Measurements from ENCODE around the gene SLC25A48.

The SLC25A48 gene

GRCh38 chr5:135843571-135844337 lies 9.3 kb downstream of the SLC25A48 start:
- no peak overlapping the region for H3K4me3 ChIP-seq (ENCODE audit: low read length, poor library complexity, severe bottlenecking)
- no peak overlapping the region for H3K4me2 ChIP-seq (ENCODE audit: low read depth, low read length, poor library complexity, severe bottlenecking)
- H3K79me2 ChIP-seq (ENCODE audit: insufficient read depth, low read length): no peaks in the 10 kb centered on the region
- TF ChIP-seq EZH2phosphoT487 (IDR thresholded peaks at IDR 0.05; ENCODE audit: borderline replicate concordance): no peak
- TF ChIP-seq CTCF (conservative IDR thresholded peaks at IDR 0.05; ENCODE audit: low read length): no peak
- H3K9ac ChIP-seq (ENCODE audit: low read depth, low read length, poor library complexity, severe bottlenecking): no peak overlapping the region
- no peaks in the 10 kb centered on the region for H3K36me3 ChIP-seq (ENCODE audit: insufficient read depth, low read length)
- H4K20me1 ChIP-seq (ENCODE audit: insufficient read depth, low read length, poor library complexity, severe bottlenecking): no peaks in the 10 kb centered on the region
- no peaks in the 10 kb centered on the region for H3K27me3 ChIP-seq (ENCODE audit: insufficient read depth, low read length, poor library complexity, severe bottlenecking)
- no peaks in the 10 kb centered on the region for H3K9me2 ChIP-seq (replicated peaks; ENCODE audit: low read depth, low read length)
- no peaks in the 10 kb centered on the region for H3F3A ChIP-seq (ENCODE audit: low read depth)
- H3K9me3 ChIP-seq (ENCODE audit: insufficient read depth, low read depth, low read length): no peaks in the 10 kb centered on the region
- no peaks in the 10 kb centered on the region for H3K4me1 ChIP-seq (ENCODE audit: insufficient read depth, low read length, poor library complexity, severe bottlenecking)
- no peak overlapping the region for H2AFZ ChIP-seq (ENCODE audit: low read length)

- TF ChIP-seq CTCF (conservative IDR thresholded peaks at IDR 0.05; ENCODE audit: low read length) (no peak), EZH2phosphoT487 (IDR thresholded peaks at IDR 0.05; ENCODE audit: borderline replicate concordance) (no peak)
- Histone ChIP-seq H3K4me3 (ENCODE audit: low read length, poor library complexity, severe bottlenecking) (no peak overlapping the region), H3K9me2 (replicated peaks; ENCODE audit: low read depth, low read length) (no peaks in the 10 kb centered on the region), H3F3A (ENCODE audit: low read depth) (no peaks in the 10 kb centered on the region), H3K9ac (ENCODE audit: low read depth, low read length, poor library complexity, severe bottlenecking) (no peak overlapping the region), H3K9me3 (ENCODE audit: insufficient read depth, low read depth, low read length) (no peaks in the 10 kb centered on the region), H3K27me3 (ENCODE audit: insufficient read depth, low read length, poor library complexity, severe bottlenecking) (no peaks in the 10 kb centered on the region), H3K4me2 (ENCODE audit: low read depth, low read length, poor library complexity, severe bottlenecking) (no peak overlapping the region), H3K79me2 (ENCODE audit: insufficient read depth, low read length) (no peaks in the 10 kb centered on the region), H3K4me1 (ENCODE audit: insufficient read depth, low read length, poor library complexity, severe bottlenecking) (no peaks in the 10 kb centered on the region), H4K20me1 (ENCODE audit: insufficient read depth, low read length, poor library complexity, severe bottlenecking) (no peaks in the 10 kb centered on the region), H2AFZ (ENCODE audit: low read length) (no peak overlapping the region), H3K36me3 (ENCODE audit: insufficient read depth, low read length) (no peaks in the 10 kb centered on the region)
Measured at GRCh38 chr5:135846311-135846710, 11.8 kb downstream of the SLC25A48 start.

GRCh38 chr5:135847976-135848375 lies 13.5 kb downstream of the SLC25A48 start:
- H3K9me2 ChIP-seq (replicated peaks; ENCODE audit: low read depth, low read length): no peaks in the 10 kb centered on the region
- no peak overlapping the region for H3K4me2 ChIP-seq (ENCODE audit: low read depth, low read length, poor library complexity, severe bottlenecking)
- H3K4me3 ChIP-seq (ENCODE audit: low read length, poor library complexity, severe bottlenecking): no peak overlapping the region
- no peak for TF ChIP-seq CTCF (conservative IDR thresholded peaks at IDR 0.05; ENCODE audit: low read length)
- TF ChIP-seq EZH2phosphoT487 (IDR thresholded peaks at IDR 0.05; ENCODE audit: borderline replicate concordance): no peak
- H2AFZ ChIP-seq (ENCODE audit: low read length): no peak overlapping the region
- no peaks in the 10 kb centered on the region for H3K9me3 ChIP-seq (ENCODE audit: insufficient read depth, low read depth, low read length)
- no peaks in the 10 kb centered on the region for H4K20me1 ChIP-seq (ENCODE audit: insufficient read depth, low read length, poor library complexity, severe bottlenecking)
- no peaks in the 10 kb centered on the region for H3K79me2 ChIP-seq (ENCODE audit: insufficient read depth, low read length)
- H3K27me3 ChIP-seq (ENCODE audit: insufficient read depth, low read length, poor library complexity, severe bottlenecking): no peaks in the 10 kb centered on the region
- no peaks in the 10 kb centered on the region for H3K4me1 ChIP-seq (ENCODE audit: insufficient read depth, low read length, poor library complexity, severe bottlenecking)
- no peak overlapping the region for H3K9ac ChIP-seq (ENCODE audit: low read depth, low read length, poor library complexity, severe bottlenecking)
- no peaks in the 10 kb centered on the region for H3F3A ChIP-seq (ENCODE audit: low read depth)
- no peaks in the 10 kb centered on the region for H3K36me3 ChIP-seq (ENCODE audit: insufficient read depth, low read length)
